Neuronal stem cell (in vitro differentiated cells): ENCODE results near the gene CREB3L1.
A peak's percentile ranks its signal among the peaks of the same experiment; 100 is the strongest.

ENCODE experiments used
- DNase-seq: peaks from one replicate; pipeline ENCODE4 v3.0.0-alpha.2; 2013; ENCODE audit warnings: low spot score
- H2AFZ ChIP-seq: one replicate; pipeline ENCODE4 v1.6.1; 2013; ENCODE audit warnings: mild to moderate bottlenecking, low read length, inconsistent platforms
- H2AK5ac ChIP-seq: 2 replicates; pipeline ENCODE4 v1.6.1; 2013; ENCODE audit warnings: low read depth, mild to moderate bottlenecking, inconsistent platforms, low read length, moderate library complexity, mixed read lengths
- H2BK120ac ChIP-seq: 2 replicates; pipeline ENCODE4 v1.6.1; 2013; ENCODE audit warnings: low read depth, mild to moderate bottlenecking, inconsistent platforms, low read length, moderate library complexity, mixed read lengths
- H2BK12ac ChIP-seq: one replicate; pipeline ENCODE4 v1.6.1; 2013; ENCODE audit warnings: low read length, inconsistent platforms
- H2BK15ac ChIP-seq: 2 replicates; pipeline ENCODE4 v1.6.1; 2013; ENCODE audit warnings: mild to moderate bottlenecking, low read length, inconsistent platforms, mixed read lengths
- H2BK5ac ChIP-seq: one replicate; pipeline ENCODE4 v1.6.1; 2013; ENCODE audit warnings: inconsistent platforms, mild to moderate bottlenecking, low read length, moderate library complexity
- H3K14ac ChIP-seq: one replicate; pipeline ENCODE4 v1.6.1; 2013; ENCODE audit warnings: low read length, inconsistent platforms
- H3K18ac ChIP-seq: 2 replicates; pipeline ENCODE4 v1.6.1; 2013; ENCODE audit warnings: low read length, inconsistent platforms
- H3K23ac ChIP-seq: 2 replicates; pipeline ENCODE4 v1.6.1; 2013; ENCODE audit warnings: low read depth, mild to moderate bottlenecking, mixed read lengths, low read length, inconsistent platforms; ENCODE audit not compliant: poor library complexity
- H3K27ac ChIP-seq: replicated peaks from 3 replicates; pipeline ENCODE4 v1.5.1; 2013; ENCODE audit warnings: low read length, inconsistent platforms
- H3K27me3 ChIP-seq, 3 experiments: 2 replicates each; pipeline ENCODE4 v1.6.1; 2013; ENCODE audit warnings: low read length in 3 of 3, mild to moderate bottlenecking in 2 of 3, inconsistent platforms in 1 of 3, low read depth in 1 of 3, mixed read lengths in 1 of 3, moderate library complexity in 1 of 3; ENCODE audit not compliant: control insufficient read depth in 3 of 3, insufficient read depth in 3 of 3
- H3K36me3 ChIP-seq, 2 donors: replicated peaks in 1 of 2; 2 replicates each; pipeline ENCODE4 v1.6.1; 2013; ENCODE audit warnings: low read length in 2 of 2; ENCODE audit not compliant: control insufficient read depth in 2 of 2, insufficient read depth in 2 of 2
- H3K4ac ChIP-seq: 2 replicates; pipeline ENCODE4 v1.6.1; 2013; ENCODE audit warnings: inconsistent platforms, mild to moderate bottlenecking, low read length, moderate library complexity
- H3K4me1 ChIP-seq, 2 donors: 1 replicate in 1 of 2; 2 replicates in 1 of 2; pipeline ENCODE4 v1.6.1; 2013; ENCODE audit warnings: low read length in 2 of 2, low read depth in 1 of 2; ENCODE audit not compliant: control insufficient read depth in 2 of 2, insufficient read depth in 1 of 2
- H3K4me2 ChIP-seq: one replicate; pipeline ENCODE4 v1.6.1; 2013; ENCODE audit warnings: mild to moderate bottlenecking, low read length, inconsistent platforms; ENCODE audit not compliant: insufficient read depth, poor library complexity, severe bottlenecking
- H3K4me3 ChIP-seq, 2 donors: 2 replicates each; pipeline ENCODE4 v1.5.1; 2013; ENCODE audit warnings: low read length in 2 of 2, mild to moderate bottlenecking in 2 of 2, inconsistent platforms in 1 of 2, moderate library complexity in 1 of 2
- H3K79me1 ChIP-seq: one replicate; pipeline ENCODE4 v1.6.1; 2013; ENCODE audit warnings: low read depth, mild to moderate bottlenecking, inconsistent platforms, low read length, moderate library complexity
- H3K9ac ChIP-seq: one replicate; pipeline ENCODE4 v1.6.1; 2013; ENCODE audit warnings: mild to moderate bottlenecking, low read depth, low read length, inconsistent platforms; ENCODE audit not compliant: poor library complexity
- H3K9me3 ChIP-seq, 2 donors: replicated peaks in 1 of 2; 2 replicates each; pipeline versions ENCODE3 to v1.6.1; 2013; ENCODE audit warnings: low read length in 2 of 2, mild to moderate bottlenecking in 2 of 2, inconsistent platforms in 1 of 2, low read depth in 1 of 2, mixed read lengths in 1 of 2, moderate library complexity in 1 of 2; ENCODE audit not compliant: control insufficient read depth in 2 of 2, insufficient read depth in 1 of 2
- H4K8ac ChIP-seq: one replicate; pipeline ENCODE4 v1.6.1; 2013; ENCODE audit warnings: low read depth, mild to moderate bottlenecking, inconsistent platforms, low read length, moderate library complexity
- H4K91ac ChIP-seq: one replicate; pipeline ENCODE4 v1.6.1; 2013; ENCODE audit warnings: low read length, low read depth, mild to moderate bottlenecking, inconsistent platforms; ENCODE audit not compliant: poor library complexity
- WGBS, 2 donors: extraction: QIAGEN DNeasy Blood & Tissue Kit; methylation state at CpG; one replicate each; pipeline ENCODE4 v1.1.7; 2013; ENCODE audit warnings: missing lambda C conversion rate in 2 of 2, mixed read lengths in 1 of 2; ENCODE audit not compliant: insufficient read length in 2 of 2, insufficient replicate concordance in 1 of 2; ENCODE audit errors: extremely low coverage in 2 of 2; 5-methylcytosine and 5-hydroxymethylcytosine counted together

CREB3L1 gene

DNA sequence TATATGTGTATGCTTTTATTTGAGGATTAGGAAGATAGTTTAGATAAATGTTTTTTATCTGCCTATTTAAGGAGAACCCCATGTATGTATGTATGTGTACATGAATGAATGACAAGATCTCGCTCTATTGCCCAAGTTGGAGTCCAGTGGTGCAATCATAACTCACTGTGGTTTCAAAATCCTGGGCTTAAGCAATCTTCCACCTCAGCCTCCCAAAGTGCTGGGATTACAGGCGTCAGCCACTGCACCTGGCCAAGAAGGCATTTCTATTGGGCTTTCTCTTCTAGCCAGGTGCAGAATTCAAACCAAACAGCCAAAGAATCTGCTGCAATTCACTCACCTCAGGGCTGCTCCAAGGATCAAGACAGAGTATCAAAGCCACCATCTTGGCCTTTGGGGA is 44.3 kb downstream of the CREB3L1 start:
- Histone ChIP-seq H3K23ac (no peak overlapping the region), H3K4me3 (no peak overlapping the region), H3K9me3 (no peaks in the 10 kb centered on the region), H3K4me1 (no peaks in the 10 kb centered on the region), H2BK12ac (no peak overlapping the region), H2BK120ac (no peak overlapping the region), H3K18ac (no peak overlapping the region), H3K14ac (no peak overlapping the region), H3K27me3 (peaks cover 0 to 3% (median 0%) of the 10 kb centered on the region in 3 experiments), H4K8ac (no peak overlapping the region), H2AK5ac (no peak overlapping the region), H3K27ac (no peak overlapping the region), H2AFZ (no peak overlapping the region), H3K79me1 (no peaks in the 10 kb centered on the region), H2BK5ac (no peak overlapping the region), H3K4ac (no peak overlapping the region), H3K4me2 (no peak overlapping the region), H4K91ac (no peak overlapping the region), H3K9ac (no peak overlapping the region), H3K36me3 (no peaks in the 10 kb centered on the region), H2BK15ac (no peak overlapping the region)
- no CpG with 5 or more reads among the region's 2 CpGs for WGBS, 2 donors
- no peak for DNase-seq

- Histone ChIP-seq H3K23ac (no peak overlapping the region), H3K4ac (no peak overlapping the region), H2AK5ac (no peak overlapping the region), H2BK5ac (no peak overlapping the region), H3K14ac (no peak overlapping the region), H3K27ac (no peak overlapping the region), H3K4me2 (no peak overlapping the region), H4K91ac (no peak overlapping the region), H3K9ac (no peak overlapping the region), H3K18ac (no peak overlapping the region), H3K36me3 (no peaks in the 10 kb centered on the region), H3K27me3 (no peaks in the 10 kb centered on the region), H4K8ac (no peak overlapping the region), H2BK15ac (no peak overlapping the region), H2BK120ac (no peak overlapping the region), H3K4me3 (no peak overlapping the region), H2BK12ac (no peak overlapping the region), H3K9me3 (no peaks in the 10 kb centered on the region), H3K4me1 (no peaks in the 10 kb centered on the region), H3K79me1 (no peaks in the 10 kb centered on the region), H2AFZ (no peak overlapping the region)
- WGBS, 2 donors, result no CpG with 5 or more reads among the region's 6 CpGs
- DNase-seq, result no peak
Measured at GRCh38 chr11:46322759-46323158, 45.3 kb downstream of the CREB3L1 start.

- Histone ChIP-seq H2AFZ (no peak overlapping the region), H3K4me3 (no peak overlapping the region), H3K4me1 (peaks cover 20 to 24% of the 10 kb centered on the region in 2 donors), H2BK120ac (no peak overlapping the region), H3K27ac (no peak overlapping the region), H3K9ac (no peak overlapping the region), H3K4me2 (no peak overlapping the region), H2BK15ac (no peak overlapping the region), H2BK12ac (no peak overlapping the region), H2BK5ac (no peak overlapping the region), H3K18ac (no peak overlapping the region), H3K14ac (no peak overlapping the region), H4K91ac (no peak overlapping the region), H3K36me3 (no peaks in the 10 kb centered on the region), H3K23ac (no peak overlapping the region), H3K9me3 (no peaks in the 10 kb centered on the region), H4K8ac (no peak overlapping the region), H3K4ac (no peak overlapping the region), H3K79me1 (no peaks in the 10 kb centered on the region), H3K27me3 (peaks cover 0 to 8% (median 0%) of the 10 kb centered on the region in 3 experiments), H2AK5ac (no peak overlapping the region)
- WGBS, 2 donors, result no CpG with 5 or more reads among the region's 10 CpGs
- DNase-seq, result no peak
Measured at GRCh38 chr11:46326813-46327416, 49.5 kb downstream of the CREB3L1 start.

DNA sequence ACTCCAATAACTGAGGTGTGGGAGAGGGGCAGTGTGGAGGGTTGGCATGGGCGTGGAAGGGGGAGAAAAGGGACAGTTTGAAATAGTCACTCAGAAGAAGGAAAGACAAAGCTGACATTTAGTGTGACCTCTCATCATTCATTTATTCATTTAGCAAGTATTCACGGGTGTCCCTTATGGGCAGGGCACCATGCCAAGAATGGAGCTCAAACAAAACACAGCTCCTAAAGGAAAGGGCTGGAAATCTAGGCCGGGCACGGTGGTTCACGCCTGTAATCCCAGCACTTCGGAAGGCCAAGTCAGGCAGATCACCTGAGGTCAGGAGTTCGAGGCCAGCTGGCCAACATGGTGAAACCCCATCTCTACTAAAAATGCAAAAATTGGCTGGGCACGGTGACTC is 50.4 kb downstream of the CREB3L1 start:
- DNase-seq, result no peak
- Histone ChIP-seq H3K18ac (no peak overlapping the region), H2BK5ac (no peak overlapping the region), H2AFZ (no peak overlapping the region), H2AK5ac (no peak overlapping the region), H3K9ac (no peak overlapping the region), H3K9me3 (no peaks in the 10 kb centered on the region), H3K14ac (no peak overlapping the region), H3K79me1 (no peaks in the 10 kb centered on the region), H2BK120ac (no peak overlapping the region), H3K27ac (no peak overlapping the region), H3K4me3 (peak overlapping the region in 1 of 2 donors; percentile 1), H3K4me2 (no peak overlapping the region), H4K91ac (no peak overlapping the region), H3K4ac (no peak overlapping the region), H2BK15ac (no peak overlapping the region), H4K8ac (no peak overlapping the region), H3K27me3 (peaks cover 0 to 17% (median 0%) of the 10 kb centered on the region in 3 experiments), H3K36me3 (no peaks in the 10 kb centered on the region), H3K4me1 (peaks cover 24 to 30% of the 10 kb centered on the region in 2 donors), H3K23ac (no peak overlapping the region), H2BK12ac (no peak overlapping the region)
- no CpG with 5 or more reads among the region's 8 CpGs for WGBS, 2 donors
